SU-DHL-6 (cell line): ENCODE measurements around the gene FTCDNL1.

Experiments used
- H2AFZ ChIP-seq: fragments of 200-600 bp; sonication (generic); 2 replicates; pipeline ENCODE4 v1.6.1; 2014; ENCODE audit warnings: low read depth, mild to moderate bottlenecking, moderate library complexity, mixed read lengths, antibody characterized with exemption, low read length; ENCODE audit not compliant: severe bottlenecking
- H3F3A ChIP-seq: fragments of 200-600 bp; shearing (Covaris generic); 2 replicates; pipeline ENCODE4 v1.6.0; 2016; ENCODE audit warnings: antibody characterized with exemption, mild to moderate bottlenecking; ENCODE audit not compliant: insufficient read depth
- H3K27ac ChIP-seq: fragments of 200-600 bp; sonication (generic); 2 replicates; pipeline ENCODE4 v1.5.1; 2016; ENCODE audit warnings: low read depth, mild to moderate bottlenecking, low read length, moderate library complexity, mixed read lengths
- H3K27me3 ChIP-seq: fragments of 200-600 bp; sonication (generic), shearing (Covaris generic); 2 replicates; pipeline ENCODE4 v1.6.0; 2014; ENCODE audit warnings: mild to moderate bottlenecking, low read length
- H3K36me3 ChIP-seq: fragments of 200-600 bp; sonication (generic); 2 replicates; pipeline ENCODE4 v1.6.1; 2014; ENCODE audit warnings: mild to moderate bottlenecking, low read length, mixed read lengths
- H3K4me2 ChIP-seq: fragments of 300-600, 200-600 bp; shearing (Covaris generic), sonication (generic); 2 replicates; pipeline ENCODE4 v1.6.0; 2014; ENCODE audit warnings: low read length, low read depth, mild to moderate bottlenecking; ENCODE audit not compliant: poor library complexity, severe bottlenecking
- H3K4me3 ChIP-seq: fragments of 200-600 bp; sonication (generic); 2 replicates; pipeline ENCODE4 v1.5.1; 2014; ENCODE audit warnings: antibody characterized with exemption, low read length, mild to moderate bottlenecking, mixed read lengths; ENCODE audit not compliant: insufficient read depth, poor library complexity, severe bottlenecking
- H3K79me2 ChIP-seq: fragments of 200-600 bp; sonication (generic); 2 replicates; pipeline ENCODE4 v1.6.1; 2014; ENCODE audit warnings: mild to moderate bottlenecking, low read length, moderate library complexity; ENCODE audit not compliant: insufficient read depth
- H3K9ac ChIP-seq: fragments of 200-600 bp; sonication (generic); 2 replicates; pipeline ENCODE4 v1.7.0; 2014; ENCODE audit warnings: mild to moderate bottlenecking, low read length
- H3K9me2 ChIP-seq: fragments of 200-600 bp; sonication (generic); replicated peaks from 2 replicates; pipeline ENCODE4 v1.6.1; 2014; ENCODE audit warnings: low read length; ENCODE audit not compliant: insufficient read depth
- H3K9me3 ChIP-seq: fragments of 200-600 bp; sonication (generic); 2 replicates; pipeline ENCODE4 v1.6.1; 2014; ENCODE audit warnings: low read length, mixed read lengths; ENCODE audit not compliant: insufficient read depth
- H4K20me1 ChIP-seq: fragments of 200-600 bp; sonication (generic); 2 replicates; pipeline ENCODE4 v1.6.1; 2014; ENCODE audit warnings: low read depth, mild to moderate bottlenecking, antibody characterized with exemption, low read length, moderate library complexity, mixed read lengths
- CTCF ChIP-seq: fragments of 200-600 bp; sonication (generic); IDR thresholded peaks from one replicate; pipeline ENCODE4 v1.5.1; 2017; ENCODE audit warnings: antibody characterized with exemption, mild to moderate bottlenecking, low read length, moderate library complexity; ENCODE audit not compliant: insufficient read depth, poor library complexity, severe bottlenecking
- EZH2phosphoT487 ChIP-seq: fragments of 200-600 bp; sonication (generic), shearing (Covaris generic); conservative IDR thresholded peaks from 2 replicates; pipeline ENCODE4 v1.6.1; 2018; ENCODE audit warnings: mild to moderate bottlenecking, antibody characterized with exemption, low read length, moderate library complexity, mixed read lengths

The FTCDNL1 gene

GRCh38 chr2:199836943-199837342 is 14.0 kb downstream of the FTCDNL1 start:
- H3K9me2 ChIP-seq = no peaks in the 10 kb centered on the region
- no peak overlapping the region for H3K9ac ChIP-seq
- H3K79me2 ChIP-seq = no peaks in the 10 kb centered on the region
- H3K4me2 ChIP-seq = no peak overlapping the region
- no peak overlapping the region for H3K27ac ChIP-seq
- H3F3A ChIP-seq = no peaks in the 10 kb centered on the region
- no peaks in the 10 kb centered on the region for H3K36me3 ChIP-seq
- H2AFZ ChIP-seq = no peak overlapping the region
- no peaks in the 10 kb centered on the region for H3K27me3 ChIP-seq
- no peak overlapping the region for H3K4me3 ChIP-seq
- TF ChIP-seq EZH2phosphoT487 (no peak), CTCF (no peak)
- H4K20me1 ChIP-seq = no peaks in the 10 kb centered on the region
- H3K9me3 ChIP-seq = no peaks in the 10 kb centered on the region

- no peak overlapping the region for H3K4me2 ChIP-seq
- no peak overlapping the region for H3K4me3 ChIP-seq
- TF ChIP-seq EZH2phosphoT487 (no peak), CTCF (no peak)
- no peaks in the 10 kb centered on the region for H3K9me2 ChIP-seq
- no peak overlapping the region for H2AFZ ChIP-seq
- no peak overlapping the region for H3K27ac ChIP-seq
- no peaks in the 10 kb centered on the region for H4K20me1 ChIP-seq
- H3K9me3 ChIP-seq = no peaks in the 10 kb centered on the region
- H3F3A ChIP-seq = no peaks in the 10 kb centered on the region
- no peak overlapping the region for H3K9ac ChIP-seq
- H3K36me3 ChIP-seq = no peaks in the 10 kb centered on the region
- H3K27me3 ChIP-seq = no peaks in the 10 kb centered on the region
- no peaks in the 10 kb centered on the region for H3K79me2 ChIP-seq
These were observed 17.5 kb downstream of the FTCDNL1 start for GRCh38 chr2:199833525-199833924.

- H3K27ac ChIP-seq = no peak overlapping the region
- TF ChIP-seq CTCF = no peak
- TF ChIP-seq EZH2phosphoT487 = no peak
- H3K27me3 ChIP-seq = no peaks in the 10 kb centered on the region
- no peaks in the 10 kb centered on the region for H3K9me3 ChIP-seq
- no peaks in the 10 kb centered on the region for H3K9me2 ChIP-seq
- no peak overlapping the region for H3K9ac ChIP-seq
- H4K20me1 ChIP-seq = no peaks in the 10 kb centered on the region
- no peak overlapping the region for H2AFZ ChIP-seq
- no peaks in the 10 kb centered on the region for H3F3A ChIP-seq
- no peak overlapping the region for H3K4me2 ChIP-seq
- no peaks in the 10 kb centered on the region for H3K79me2 ChIP-seq
- no peaks in the 10 kb centered on the region for H3K36me3 ChIP-seq
- H3K4me3 ChIP-seq = no peak overlapping the region
These were observed 20.5 kb downstream of the FTCDNL1 start for GRCh38 chr2:199830531-199830930.
